NCI-H187 treated with DMSO at 0.1 percent for 48 hours (cell line): ENCODE measurements around the gene MAPK11.

ENCODE experiments used
- DNase-seq: peaks from one replicate; lab custom pipeline; 2025; lab: John Stamatoyannopoulos, UW

The MAPK11 gene

GRCh38 chr22:50224071-50224470, 46.1 kb downstream of the MAPK11 start:
- no peak for DNase-seq

- DNase-seq, result no peak
These were observed 47.7 kb downstream of the MAPK11 start for GRCh38 chr22:50222508-50222907.

- no peak for DNase-seq
These were observed 48.5 kb downstream of the MAPK11 start for GRCh38 chr22:50221410-50222300.

GRCh38 chr22:50220603-50221409, 49.4 kb downstream of the MAPK11 start:
- DNase-seq, result no peak

DNA sequence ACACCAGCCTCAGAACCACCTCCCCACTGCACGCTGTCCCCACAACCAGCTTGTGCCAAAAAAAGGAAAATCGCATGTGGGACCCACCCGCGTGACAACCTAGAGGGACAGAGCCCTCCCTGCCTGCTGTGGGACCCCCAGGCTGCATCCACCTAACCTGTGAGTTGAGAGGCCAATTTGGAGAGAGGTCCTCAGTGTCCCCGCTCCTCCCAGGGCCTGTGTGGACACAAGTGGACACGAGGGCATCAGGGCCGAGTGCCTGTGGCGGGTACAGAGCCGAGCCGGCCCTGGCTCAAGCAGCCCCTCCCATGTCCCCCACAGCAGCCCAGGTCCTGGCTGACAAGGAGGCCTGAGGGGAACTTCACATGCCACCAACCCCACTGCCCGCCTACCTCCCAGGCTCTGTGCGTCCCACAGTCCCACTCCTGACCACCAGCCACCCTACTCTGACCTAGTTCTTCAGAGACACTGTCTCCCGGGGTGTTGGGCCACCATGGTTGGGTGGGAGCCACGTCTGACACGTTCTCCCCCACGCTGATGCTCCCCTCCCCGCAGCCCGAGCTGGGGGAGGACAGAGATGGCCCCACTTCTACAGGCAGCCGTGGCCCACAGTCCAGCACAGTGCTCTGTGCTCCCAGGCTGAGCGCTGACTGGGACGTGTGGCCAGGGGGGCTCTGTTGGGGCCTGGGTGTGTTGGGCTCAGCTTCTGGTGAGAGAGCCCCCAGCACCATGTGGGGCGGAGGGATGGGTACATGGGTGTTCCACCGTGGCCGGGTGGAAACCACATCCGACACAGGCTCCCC, 50.2 kb downstream of the MAPK11 start:
- no peak for DNase-seq

DNA sequence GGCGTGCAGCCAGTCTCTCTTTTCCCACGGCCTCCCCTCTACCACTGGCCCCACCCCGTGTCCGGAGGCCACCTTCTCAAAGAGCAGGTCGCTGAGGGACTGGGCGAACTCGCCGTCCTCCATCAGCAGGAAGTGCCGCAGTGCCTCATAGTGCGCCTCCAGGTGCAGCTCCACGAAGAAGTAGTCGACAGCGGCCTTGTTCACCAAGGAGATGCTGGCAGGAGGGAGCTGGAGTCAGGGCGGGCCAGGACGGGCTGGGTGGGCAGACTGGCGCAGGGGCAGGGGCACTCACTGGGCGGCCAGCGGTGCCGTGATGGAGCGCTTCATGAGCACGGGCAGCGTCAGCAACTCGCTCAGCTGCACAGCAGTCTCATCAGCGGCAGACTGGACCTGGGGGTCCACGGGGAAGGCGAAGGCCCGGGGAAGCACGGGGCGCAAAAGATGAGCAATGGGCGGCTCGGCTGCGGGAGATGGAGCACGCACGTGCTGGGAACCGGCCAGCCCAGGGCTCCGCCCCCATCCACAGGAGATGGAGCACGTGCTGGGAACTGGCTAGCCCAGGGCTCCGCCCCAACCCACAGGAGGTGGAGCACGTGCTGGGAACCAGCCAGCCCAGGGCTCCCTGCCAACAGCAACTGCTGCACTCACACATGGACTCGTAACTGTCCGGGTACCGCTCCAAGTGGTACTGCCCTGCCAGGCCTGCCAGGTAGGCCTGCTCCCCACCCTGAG, 51.0 kb downstream of the MAPK11 start:
- DNase-seq, result no peak

DNA sequence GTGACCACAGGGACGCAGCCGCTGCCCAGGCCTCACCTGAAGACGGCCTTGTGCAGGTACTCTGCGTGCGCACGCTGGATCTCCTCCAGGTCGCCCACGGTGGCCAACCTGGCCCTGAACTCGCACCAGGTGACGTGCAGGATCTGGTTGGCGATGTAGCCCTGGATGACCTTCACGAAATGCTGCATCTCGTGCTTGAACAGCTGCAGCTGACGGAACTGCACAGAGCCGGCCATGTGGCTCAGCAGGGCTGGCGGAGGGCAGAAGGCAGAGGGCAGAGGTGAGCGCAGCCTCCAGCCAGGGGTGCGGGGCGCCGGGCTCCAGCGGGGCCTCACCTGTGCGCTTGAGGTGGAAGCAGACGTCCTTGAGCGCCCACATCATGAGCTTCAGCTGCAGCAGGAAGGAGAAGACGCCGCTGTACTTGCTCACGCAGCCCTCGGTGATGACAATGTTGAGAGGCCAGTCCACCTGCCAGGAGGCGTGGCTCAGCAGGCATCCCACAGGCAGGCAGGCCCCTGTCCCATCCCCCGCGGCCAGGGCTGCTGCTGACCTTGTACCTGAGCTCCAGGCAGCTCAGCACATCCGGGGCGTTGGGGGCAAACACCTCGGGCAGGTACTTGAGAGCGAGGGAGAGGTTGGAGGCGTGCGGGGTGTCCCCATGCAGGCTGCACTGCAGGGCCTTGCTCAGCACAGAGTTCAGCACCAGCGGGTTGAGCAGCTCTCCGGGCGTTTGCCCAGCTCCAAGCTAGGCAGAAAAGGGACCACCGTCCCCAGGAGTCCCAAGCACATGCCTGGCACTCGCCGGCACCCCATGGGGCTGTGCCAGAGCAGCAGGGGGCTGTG, 51.8 kb downstream of the MAPK11 start:
- DNase-seq, result no peak

- DNase-seq, result no peak
These were observed 52.5 kb downstream of the MAPK11 start for GRCh38 chr22:50217543-50218152.

DNA sequence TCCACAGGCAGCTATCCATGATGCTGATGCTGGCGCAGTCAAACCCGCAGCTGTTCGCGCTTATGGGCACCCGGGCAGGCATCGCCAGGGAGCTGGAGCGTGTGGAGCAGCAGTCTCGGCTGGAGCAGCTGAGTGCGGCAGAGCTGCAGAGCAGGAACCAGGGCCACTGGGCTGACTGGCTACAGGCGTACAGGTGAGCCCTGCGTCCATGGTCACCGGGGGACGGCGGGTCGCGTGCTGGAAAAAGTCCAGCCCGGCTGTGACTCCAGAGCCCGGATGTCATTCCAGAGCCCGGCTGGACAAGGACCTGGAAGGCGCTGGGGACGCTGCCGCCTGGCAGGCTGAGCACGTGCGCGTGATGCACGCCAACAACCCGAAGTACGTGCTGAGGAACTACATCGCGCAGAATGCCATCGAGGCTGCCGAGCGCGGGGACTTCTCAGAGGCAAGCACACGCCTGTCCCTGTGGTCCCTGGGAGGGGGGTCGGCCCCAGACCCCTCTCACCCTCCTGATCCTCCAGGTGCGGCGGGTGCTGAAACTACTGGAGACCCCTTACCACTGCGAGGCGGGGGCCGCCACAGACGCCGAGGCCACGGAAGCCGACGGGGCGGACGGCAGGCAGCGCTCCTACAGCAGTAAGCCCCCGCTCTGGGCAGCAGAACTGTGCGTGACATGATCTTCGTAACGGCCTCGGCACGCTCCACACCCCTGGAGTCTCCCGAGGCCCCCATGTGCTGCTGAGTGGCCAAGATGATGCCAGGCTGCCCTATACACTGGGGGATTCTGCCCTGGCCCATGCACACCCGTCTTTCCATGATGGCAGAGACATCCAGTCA, 53.3 kb downstream of the MAPK11 start:
- no peak for DNase-seq

DNA sequence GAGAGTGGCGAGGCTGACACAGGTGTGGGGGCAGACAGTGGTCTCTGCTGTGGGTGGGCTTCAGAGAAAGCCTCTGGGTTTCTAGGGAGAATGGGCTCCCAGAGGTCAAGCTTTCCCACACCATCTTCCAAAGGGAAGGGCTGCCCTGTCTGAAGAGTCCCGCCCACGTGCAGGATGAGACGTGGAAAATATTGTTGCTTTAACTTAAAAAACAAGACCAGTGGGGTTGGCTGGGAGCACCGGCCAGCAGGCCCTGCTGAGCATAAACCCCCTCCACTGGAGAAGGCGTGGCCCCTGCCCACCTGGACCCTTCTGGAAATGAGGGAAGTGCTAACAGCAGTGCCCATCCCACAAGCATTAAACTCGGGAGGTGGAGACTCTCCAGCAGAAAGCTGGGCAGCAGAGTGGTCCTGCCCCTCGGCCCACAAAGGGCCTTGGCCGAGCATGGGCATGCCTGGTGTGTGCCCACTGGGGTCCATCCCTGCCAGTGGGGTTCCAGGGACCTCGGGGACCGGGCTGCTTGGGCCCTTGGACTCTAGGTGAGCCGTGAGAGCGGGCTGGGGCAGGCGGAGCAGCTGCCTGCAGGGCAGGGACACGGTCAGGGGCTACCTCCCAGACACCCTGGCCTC, 54.0 kb downstream of the MAPK11 start:
- no peak for DNase-seq

DNA sequence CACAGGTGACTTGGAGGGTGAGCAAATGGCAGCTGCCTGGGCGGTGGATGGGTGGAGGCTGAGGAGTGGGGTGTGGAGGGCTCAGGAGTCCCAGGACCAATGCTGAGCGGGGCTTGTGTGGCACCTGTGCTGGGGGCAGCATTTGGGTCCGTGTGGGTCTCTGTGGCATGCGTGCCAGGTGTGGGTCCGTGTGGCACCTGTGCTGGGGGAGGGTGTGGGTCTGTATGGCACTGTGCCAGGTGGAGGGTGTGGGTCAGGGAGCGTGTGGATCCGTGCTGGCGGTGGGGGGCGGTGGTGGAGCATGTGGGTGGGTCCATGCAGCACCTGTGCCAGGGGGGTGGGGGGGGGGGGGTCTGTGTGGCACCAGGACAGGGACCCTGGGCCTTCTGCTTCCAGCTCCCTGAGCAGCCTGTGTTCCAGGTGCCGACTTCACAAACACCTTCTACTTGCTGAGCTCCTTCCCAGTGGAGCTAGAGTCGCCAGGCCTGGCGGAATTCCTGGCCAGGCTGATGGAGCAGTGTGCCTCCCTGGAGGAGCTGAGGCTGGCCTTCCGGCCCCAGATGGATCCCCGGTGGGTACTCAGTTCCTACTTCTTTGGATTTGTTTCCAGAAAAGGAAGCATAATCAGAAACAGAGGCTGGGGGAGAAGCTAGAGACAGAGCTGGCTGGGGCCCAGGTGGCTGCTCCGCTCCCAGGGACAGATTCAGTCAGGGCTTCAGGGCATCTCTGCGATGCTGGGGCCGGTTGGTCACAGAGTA, 54.7 kb downstream of the MAPK11 start:
- no peak for DNase-seq
